Measurements from ENCODE around the gene CELF2. TPM values are rescaled to one million over a fixed set of nuclear protein-coding genes. Genes with fewer than 3 reads are reported as not detected.

Gene CELF2
- total RNA-seq, 1 experiment from 2014 or later: 0.77 TPM

DNA sequence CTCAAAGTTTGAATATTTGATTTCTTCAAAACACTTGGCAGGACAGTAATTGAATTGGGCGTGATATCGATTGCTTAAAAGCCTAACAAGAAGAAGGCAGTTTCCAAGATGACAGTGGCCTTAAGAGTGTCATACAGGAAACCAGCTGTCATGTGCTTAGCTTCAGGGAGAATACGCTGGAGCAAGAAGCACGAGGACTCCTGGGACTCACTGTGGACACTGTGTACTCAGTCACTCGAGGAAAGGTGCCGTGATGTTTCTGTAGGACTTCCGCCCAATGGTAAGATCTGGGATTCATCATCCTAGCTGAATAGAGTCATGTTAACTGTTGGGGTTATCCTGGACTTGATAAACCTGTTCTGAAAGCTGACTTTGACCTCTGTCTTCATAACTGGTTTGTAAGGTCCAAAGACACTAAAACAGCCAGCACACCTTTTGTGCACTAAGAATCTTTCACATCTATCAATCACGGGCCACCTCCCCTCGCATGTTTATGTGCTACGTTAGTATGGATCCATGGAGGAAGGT is 113.5 kb downstream of the CELF2 start:
- DNase-seq (ENCODE audit: low spot score): no peak

DNA sequence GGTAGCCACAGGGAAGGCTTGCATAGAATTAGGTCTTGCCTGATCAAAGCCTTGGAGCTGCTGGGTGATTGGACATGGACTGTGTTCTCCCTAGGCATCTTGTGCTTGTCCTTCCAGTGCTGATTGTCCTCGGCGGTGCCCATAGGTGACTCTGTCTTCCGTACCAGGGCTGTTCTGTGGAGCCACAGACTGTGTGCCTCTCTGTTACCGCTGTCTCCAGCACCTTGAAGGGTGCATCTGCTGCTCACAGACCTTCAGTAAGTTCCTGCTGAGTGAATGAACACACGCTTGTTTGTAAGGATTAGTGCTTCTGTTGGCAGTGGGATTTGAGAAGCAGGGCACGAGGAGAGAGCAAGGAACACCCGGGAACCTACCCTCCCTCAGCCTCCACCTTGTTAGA is 116.7 kb downstream of the CELF2 start:
- no peak for DNase-seq (ENCODE audit: low spot score)

DNA sequence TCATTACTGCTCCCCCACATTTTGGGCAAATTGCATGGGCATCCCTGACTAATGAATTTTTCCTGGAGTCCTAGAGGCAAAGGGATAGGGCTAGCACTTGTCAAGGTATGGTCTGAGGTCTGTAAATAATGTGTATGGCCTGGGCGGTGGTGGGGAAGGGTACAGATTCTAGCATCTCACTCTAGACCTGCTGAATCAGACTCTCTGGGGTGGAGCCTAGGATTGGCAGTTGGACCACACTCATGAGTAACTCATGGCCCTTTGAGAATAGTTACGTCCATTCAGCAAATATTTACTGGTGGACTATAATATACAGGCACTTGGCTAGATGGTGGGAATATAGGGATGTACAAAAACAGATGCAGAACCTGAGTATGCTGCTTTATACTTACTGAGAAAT is 118.0 kb downstream of the CELF2 start:
- no peak for DNase-seq (ENCODE audit: low spot score)

DNA sequence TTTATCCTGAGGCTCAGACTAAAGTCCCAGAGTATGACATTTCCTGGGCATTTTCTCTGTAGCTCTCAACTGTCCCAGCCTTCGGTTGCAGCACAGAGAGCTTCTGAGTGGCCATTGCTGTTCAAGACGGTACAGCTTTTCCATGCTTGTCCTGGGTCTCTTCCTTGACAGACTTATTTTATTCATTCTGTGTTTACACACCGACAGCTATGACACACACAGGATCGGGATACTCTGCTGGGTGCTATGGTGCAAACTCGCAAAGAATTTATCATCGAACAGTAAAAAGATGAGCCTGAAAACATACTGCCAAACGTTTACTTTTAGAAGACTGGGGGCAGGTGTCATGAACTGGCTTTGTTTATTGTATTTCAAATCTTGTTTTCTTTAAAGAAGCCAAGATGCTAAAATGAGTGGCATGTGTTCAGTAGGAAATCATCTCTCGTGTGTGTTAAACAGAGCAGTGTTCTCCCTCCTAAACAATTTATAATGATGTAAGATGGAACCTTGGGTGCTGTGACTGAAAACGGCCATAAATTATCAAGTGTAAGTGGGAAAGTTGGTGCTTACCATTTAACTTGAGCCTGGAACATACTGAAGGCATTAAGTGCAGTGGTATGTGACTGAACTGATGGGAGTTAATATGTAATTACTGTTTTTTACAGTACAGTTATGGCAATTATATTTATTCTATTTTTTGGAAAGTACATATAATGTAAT is 120.8 kb downstream of the CELF2 start:
- no peak for DNase-seq (ENCODE audit: low spot score)

DNA sequence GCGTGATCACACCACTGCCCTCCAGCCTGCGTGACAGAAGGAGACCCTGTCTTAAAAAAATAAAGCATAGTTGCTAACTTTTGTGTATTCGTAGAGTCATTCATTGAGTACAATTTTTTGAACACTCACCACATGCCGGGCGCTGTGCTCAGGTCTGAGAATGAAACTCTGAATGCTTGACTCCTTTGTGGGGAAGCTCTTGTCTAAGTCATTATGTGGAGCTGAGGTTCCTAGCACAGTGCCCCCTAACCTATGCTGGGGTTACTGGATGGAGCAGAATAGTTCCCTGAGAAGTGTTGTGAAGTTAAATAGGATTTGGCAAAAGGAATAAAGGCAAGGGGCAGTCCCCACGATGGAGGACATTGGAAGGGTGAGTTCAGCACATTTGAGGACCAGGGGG is 123.3 kb downstream of the CELF2 start:
- no peak for DNase-seq (ENCODE audit: low spot score)

- no peak for DNase-seq (ENCODE audit: low spot score)
These were observed 124.0 kb downstream of the CELF2 start for GRCh38 chr10:11141571-11142091.

DNA sequence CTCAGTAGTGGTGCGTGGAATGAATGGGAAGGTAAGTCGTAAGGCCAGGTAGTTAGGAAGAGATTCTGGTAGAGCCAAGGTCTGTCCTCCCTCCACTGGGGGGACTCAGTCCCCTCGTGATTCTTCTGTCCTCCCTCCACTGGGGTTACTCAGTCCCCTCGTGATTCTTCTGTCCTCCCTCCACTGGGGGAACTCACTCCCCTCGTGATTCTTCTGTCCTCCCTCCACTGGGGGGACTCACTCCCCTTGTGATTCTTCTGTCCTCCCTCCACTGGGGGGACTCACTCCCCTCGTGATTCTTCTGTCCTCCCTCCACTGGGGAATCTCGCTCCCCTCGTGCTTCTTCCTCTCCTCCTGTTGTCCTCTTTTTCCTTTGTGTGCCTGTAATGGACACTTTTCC is 125.1 kb downstream of the CELF2 start:
- no peak for DNase-seq (ENCODE audit: low spot score)

GRCh38 chr10:11143242-11143641 is 125.6 kb downstream of the CELF2 start:
- DNase-seq (ENCODE audit: low spot score): no peak

GRCh38 chr10:11144626-11145494 is 127.2 kb downstream of the CELF2 start:
- DNase-seq (ENCODE audit: low spot score): no peak

- DNase-seq (ENCODE audit: low spot score): no peak
These were observed 127.8 kb downstream of the CELF2 start for GRCh38 chr10:11145495-11145855.

- DNase-seq (ENCODE audit: low spot score): peak; percentile 27
These were observed 128.9 kb downstream of the CELF2 start for GRCh38 chr10:11146402-11147171.

DNA sequence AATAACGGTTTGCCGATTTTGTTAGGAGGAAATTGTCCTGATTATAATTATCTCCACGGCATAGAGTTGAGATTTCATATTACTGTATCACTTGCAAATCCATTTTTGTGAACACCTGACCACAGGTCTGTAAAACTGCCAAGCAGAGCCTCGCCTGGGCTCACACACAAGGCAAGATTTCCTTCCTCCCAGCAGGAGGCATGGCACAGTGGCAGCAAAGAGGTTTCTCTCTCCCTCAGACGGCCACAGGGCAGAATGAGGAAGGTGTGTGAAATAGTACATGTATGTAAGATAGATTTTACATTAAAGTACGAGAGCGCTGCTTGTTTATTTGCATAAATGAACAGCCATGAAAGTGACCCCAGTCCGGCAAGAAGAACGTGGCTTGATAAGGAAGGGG is 130.1 kb downstream of the CELF2 start:
- no peak for DNase-seq (ENCODE audit: low spot score)

DNA sequence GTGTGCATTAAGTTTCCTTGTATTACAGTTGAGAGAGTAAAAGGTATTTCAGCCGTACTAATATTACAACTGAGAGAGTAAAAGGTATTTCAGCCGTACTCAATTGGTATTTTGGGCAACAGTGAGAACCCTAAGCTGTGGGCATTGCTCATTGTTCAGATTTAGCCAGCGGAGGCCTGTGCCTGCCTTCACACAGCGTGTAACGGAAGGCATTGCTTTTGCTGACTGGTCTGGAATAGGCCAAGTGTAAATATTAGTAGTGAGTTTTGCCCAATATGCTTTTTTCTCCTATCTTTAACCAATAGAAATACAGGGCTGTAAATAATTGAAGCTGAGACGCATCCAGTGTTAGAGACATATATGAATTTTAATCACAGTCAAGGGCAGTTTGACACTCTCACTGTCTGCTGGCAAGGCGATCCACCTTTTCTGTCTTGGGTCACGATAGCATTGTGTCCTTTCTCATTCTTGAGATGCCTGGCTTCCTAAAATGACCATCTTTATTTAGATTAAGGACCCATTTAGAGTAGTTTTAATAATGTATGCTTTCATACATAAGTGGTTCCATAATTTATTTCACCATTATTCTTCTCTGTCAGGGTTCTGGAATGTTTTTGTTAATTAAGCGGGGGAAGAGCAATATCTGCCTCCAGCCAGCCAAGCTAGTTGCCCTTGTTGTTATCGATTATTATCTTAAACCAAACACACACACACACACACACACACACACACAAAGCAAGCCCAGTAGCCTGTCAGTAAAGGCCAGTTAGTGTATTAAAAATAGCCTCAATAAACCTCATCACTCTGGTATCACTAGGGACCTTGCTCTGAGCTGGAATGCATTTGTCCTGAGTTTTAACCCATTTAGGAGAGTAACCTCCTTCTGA is 130.7 kb downstream of the CELF2 start:
- no peak for DNase-seq (ENCODE audit: low spot score)

GRCh38 chr10:11149807-11150141 is 132.1 kb downstream of the CELF2 start:
- no peak for DNase-seq (ENCODE audit: low spot score)

DNA sequence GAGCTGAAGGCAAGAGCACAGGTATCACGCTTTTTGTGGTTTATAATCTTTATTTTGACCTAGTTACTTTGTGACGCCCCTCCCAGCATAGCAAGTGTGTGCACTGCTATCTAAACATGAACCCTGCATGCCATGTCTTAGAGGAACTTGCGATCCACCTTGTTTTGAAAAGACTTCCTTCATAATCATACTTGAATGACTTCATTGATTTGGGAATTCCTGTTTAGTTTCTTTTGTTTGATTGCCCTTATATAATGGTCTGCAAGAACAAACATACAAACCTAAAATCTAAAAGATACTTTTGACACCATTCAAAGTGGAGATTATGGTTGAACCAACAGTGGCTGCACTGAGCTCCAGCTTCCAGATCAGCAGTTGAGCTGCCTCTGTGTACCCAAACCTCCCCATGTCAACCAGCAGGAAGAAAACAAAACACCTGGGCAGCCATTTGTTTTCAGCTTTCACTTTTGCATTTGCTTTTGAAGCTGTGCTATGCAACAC is 132.6 kb downstream of the CELF2 start:
- DNase-seq (ENCODE audit: low spot score): no peak

DNA sequence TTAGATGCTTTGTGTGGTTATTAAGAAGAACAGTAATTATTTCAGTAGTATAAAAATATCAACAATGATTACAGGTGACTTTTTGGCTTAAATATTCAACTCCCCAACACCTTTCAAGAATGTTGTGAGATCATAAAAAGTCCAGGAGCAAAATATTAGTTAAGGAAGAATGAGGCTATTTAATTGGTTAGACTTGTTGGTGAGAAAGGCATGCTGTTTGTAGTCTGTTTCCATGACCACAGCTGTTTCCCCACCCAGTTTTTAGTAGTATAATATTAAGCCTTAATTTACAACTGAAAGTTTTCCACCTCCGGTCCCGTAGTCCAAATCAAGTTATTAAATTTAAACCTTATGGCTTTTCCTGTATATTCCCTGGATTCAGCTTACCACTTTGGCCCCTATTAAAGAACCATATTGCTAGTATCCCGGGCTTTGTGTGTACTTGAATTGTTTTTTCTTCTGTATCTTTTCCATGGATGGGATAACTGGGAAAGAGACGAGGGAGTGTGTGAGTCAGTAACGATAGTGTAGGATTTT is 133.3 kb downstream of the CELF2 start:
- DNase-seq (ENCODE audit: low spot score): no peak

DNA sequence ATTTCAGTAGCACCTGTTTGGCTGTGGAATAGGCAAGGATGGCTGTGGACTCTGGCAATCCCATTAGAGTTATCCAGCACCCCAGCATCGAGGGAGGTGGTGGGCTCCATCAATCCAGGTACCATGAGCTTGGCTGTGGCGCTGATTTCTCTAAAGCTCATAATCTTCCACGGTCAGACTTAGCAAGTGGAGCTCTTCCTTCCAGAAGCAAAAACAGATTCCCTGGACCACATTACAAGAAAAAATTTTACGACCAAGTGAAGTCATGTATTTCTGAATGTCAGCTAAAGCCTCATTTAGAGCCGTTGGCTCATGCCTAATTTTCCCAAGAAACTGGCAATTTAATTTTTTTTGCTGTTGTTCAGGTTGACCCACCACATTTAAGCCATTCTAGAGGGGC is 135.1 kb downstream of the CELF2 start:
- no peak for DNase-seq (ENCODE audit: low spot score)

DNA sequence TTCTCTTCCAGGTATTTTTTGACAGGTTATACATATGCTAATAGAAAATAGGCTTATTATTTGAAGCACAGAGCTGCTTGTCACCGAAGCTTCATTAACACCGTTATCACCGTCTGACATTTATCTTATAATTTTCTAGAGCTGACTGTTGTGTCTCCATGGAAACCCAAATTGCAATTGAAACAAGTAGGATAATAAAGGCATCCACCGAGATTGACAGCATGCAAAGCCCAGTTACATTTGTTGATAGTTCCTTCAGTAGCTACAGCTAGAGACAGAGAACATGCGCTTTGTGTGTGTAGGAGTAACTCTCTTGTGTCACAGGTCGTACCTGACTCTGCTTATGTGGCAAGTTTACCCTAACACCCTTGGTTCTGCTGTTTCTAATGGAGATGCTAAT is 135.6 kb downstream of the CELF2 start:
- DNase-seq (ENCODE audit: low spot score): no peak

DNA sequence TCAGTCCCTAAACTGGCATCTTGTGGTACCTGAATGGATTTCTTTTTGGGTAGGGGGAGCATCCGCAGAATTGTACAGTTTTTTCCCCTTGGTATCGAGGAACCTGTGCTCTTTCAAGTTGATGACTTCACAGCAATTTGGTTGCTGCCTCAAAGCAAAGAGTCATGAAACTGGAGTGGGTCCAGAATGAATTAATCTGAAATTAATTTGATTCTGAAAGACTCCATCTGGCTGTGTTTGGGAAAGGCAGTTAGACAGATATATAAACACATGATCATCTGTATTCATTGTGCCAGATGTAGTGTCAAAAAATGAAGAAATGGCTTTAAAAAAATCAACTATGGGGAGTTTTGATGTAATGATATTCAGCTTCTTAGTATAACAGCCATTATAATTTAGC is 136.1 kb downstream of the CELF2 start:
- no peak for DNase-seq (ENCODE audit: low spot score)

GRCh38 chr10:11154333-11154732 is 136.7 kb downstream of the CELF2 start:
- no peak for DNase-seq (ENCODE audit: low spot score)
